GM13977 (cell line): ENCODE results near the gene LMAN2.
A peak's percentile ranks its signal among the peaks of the same experiment; 100 is the strongest.

Experiments
- DNase-seq: peaks from one replicate; pipeline ENCODE4 v3.0.0; 2012; ENCODE audit warnings: low spot score
- in situ Hi-C: fragments of 300-500 bp; cut with MboI; formaldehyde crosslinking; loops from one replicate; pipeline ENCODE4 v1.12.0; 2022; ENCODE audit warnings: low sequenced_read_pairs, low pct_unique_long_range_greater_than_20kb, mixed read lengths, inconsistent platforms; ENCODE audit not compliant: unreplicated experiment
- TF ChIP-seq, protein P1 (sequence below): IDR thresholded peaks from 2 replicates; pipeline ENCODE4 v1.5.1; 2012; ENCODE audit warnings: mild to moderate bottlenecking, control low read depth; ENCODE audit not compliant: insufficient read depth; ENCODE audit errors: extremely low read depth, missing control alignments

Gene LMAN2

DNA sequence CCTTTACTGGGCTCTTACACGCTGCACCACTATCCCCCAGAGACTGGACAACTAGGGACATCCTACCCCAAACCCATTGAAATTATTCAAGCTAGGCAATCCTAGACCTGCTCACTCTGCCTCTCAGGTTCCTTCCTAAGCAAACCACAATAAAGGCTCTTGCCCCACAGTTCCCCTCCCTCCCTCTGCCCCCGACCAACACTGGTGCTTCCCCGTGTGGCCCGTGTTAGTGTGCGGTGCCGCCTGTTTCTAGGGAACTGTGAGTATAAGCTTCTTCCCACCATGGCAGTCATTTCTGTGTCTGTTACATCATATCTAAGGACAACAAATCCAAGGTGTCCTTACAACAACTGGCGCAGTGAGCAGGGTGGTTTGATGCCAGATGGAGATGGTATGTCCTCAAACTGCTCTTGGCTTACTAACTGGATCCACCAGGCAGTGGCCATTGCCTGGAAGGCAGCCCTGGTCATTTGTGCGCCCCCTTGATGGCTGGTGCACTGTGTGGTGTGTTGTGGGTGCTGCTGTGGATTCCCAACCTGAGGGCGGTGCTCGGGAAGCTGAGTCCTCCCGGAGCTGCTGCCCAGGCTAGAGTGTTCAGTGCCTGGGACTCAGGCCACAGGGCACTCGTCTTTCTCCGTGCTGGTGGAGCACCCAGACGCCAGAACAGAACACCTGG, 31.4 kb downstream of the LMAN2 start:
- no peak for DNase-seq
- TF ChIP-seq, protein P1, sequence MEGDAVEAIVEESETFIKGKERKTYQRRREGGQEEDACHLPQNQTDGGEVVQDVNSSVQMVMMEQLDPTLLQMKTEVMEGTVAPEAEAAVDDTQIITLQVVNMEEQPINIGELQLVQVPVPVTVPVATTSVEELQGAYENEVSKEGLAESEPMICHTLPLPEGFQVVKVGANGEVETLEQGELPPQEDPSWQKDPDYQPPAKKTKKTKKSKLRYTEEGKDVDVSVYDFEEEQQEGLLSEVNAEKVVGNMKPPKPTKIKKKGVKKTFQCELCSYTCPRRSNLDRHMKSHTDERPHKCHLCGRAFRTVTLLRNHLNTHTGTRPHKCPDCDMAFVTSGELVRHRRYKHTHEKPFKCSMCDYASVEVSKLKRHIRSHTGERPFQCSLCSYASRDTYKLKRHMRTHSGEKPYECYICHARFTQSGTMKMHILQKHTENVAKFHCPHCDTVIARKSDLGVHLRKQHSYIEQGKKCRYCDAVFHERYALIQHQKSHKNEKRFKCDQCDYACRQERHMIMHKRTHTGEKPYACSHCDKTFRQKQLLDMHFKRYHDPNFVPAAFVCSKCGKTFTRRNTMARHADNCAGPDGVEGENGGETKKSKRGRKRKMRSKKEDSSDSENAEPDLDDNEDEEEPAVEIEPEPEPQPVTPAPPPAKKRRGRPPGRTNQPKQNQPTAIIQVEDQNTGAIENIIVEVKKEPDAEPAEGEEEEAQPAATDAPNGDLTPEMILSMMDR, result no peak
- in situ Hi-C loops, result no loop called here

DNA sequence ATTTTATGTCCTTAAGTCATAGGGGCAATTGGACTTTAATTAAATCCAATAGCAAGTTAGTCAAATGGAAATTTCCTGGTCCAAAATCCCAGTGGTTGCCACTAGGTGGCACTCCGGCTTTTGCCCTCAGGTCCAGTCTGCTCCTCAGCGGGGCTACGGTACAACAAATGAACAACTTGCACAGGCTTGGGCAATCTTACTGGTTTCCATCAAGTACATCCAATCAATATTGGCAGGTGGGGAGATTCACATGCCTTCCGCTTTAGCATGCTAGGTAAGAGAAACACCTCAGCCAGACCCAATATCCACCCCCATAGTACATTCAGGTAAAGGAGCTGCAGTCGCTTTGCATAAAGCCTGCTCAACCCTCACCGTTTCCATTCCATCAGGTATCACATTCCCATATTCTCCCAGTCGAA, 33.5 kb downstream of the LMAN2 start:
- DNase-seq, result peak; percentile 75
- TF ChIP-seq, protein P1, result peak; percentile 85
- in situ Hi-C loops, result no loop called here

DNA sequence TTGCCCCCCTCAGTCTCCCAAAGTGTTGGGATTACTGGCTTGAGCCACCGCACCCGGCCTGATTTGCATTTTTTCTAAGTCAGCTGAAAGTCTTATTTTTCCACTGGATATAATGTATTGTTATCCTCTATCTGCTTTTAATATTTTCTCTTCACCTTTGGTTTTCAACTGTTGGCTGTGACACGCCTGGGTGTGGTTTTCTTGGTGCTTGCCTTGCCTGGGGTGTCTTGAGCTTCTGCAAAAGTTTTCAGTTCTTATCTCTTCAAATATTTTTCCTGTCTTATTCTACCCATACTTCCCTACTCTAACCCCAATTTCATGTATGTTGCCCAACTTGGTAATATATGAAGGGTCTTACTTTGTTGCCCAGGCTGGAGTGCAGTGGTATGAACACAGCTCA, 35.5 kb downstream of the LMAN2 start:
- TF ChIP-seq, protein P1, result no peak
- in situ Hi-C loops, result no loop called here
- DNase-seq, result no peak

DNA sequence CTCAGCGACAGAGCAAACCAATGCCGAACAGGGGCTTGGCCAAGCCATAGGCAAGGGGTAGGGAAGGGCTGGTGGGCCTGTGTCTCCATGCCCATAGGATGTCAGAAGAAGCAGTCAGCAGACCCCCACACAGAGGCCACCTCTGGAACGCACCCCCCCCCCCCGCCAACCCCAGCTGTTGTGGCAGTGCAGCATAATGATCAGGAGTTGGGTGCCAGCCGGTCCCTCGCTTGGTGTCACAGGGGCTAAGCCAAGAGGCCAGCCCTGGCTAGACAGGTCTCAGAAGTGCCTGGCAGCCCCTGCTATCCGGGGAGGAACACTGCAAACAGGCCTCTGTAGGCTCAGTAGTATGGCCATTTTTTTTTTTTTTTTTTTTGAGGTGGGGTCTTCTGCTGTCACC, 36.1 kb downstream of the LMAN2 start:
- DNase-seq, result no peak
- TF ChIP-seq, protein P1, result no peak
- in situ Hi-C loops, result no loop called here

DNA sequence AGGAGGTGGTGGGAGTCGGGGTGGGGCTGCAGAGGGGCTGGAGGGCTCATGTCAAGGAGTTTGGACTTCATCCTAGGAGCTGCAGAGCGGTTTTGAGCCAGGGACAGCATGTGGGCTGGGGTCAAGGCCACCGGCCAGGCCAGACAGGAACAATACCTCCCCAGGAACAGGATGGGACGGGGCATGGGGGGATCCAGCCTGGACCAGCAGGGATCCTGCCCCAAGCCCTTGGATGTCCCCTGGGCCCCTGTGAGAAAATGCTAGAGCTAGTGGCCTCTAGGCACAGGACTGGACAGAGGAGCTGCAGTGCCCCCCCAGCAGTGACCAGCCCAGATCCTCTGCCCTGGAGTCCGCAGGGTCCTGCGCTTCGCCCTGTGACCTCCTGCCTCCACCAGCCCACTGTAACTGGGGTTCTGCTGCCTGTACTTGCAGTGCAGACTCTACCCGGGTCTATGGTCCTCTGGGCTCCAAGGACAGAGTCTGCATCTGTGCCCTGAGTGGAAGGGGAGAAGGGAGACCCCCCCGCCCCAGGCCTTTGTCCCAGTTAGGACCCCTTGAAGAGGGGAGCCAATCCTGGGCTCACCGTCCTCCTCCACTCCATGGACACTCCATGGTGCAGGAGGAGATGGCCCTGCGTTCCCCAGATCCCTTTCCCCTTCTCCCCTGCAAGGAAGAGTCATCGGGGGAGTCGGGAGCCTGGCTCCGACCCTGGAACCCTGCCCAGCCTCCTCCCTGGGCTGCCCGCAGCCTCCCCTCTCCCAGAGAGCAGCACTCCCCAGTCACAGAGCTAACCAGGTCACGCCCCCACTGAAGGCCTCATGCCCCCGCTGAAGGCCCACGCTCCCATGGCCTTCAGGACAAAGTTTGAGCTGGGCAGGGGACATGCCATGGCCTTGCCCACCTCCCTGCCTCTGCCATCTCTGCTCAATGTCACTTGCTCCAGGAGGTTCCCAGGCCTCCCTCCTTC, 36.8 kb downstream of the LMAN2 start:
- TF ChIP-seq, protein P1, result no peak
- DNase-seq, result no peak
- in situ Hi-C loops, result no loop called here

DNA sequence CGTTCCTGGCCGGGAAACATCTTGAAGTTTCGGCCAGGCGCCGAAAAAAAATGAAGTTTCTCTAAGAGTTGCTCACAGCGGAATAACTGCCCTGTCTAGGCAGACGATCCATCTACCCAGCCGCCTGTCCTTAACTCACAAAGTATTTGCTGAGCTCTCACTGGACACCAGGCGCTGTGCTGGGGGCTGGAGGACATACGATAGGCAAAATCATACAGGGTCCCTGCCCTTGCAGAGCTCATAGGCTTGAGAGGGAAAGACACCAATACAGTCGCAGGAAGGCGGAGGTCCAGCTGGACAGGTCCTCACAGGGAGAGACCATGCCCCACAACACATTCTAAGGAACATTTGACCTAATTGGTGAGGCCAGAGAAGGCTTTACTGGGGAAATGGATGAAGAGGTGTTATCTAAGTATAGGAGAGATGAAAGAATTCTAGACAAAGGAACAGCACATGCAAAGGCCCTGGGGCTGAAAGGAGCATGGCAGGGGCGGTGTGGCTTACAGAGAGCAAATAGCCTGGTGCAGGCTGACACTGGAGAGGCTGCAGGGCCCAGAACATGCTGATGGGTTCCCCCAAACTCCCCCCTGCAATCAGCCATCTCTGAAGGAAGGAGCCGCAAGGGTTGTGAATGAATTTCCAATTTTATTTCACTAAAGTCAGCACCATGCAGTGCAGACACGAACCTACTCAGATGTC, 37.8 kb downstream of the LMAN2 start:
- TF ChIP-seq, protein P1, result no peak
- in situ Hi-C loops, result no loop called here
- DNase-seq, result no peak
